ENCODE data around the gene BAZ2B.

GRCh38 chr2:159468257-159468656, 148.1 kb downstream of the BAZ2B start:
- TF ChIP-seq CTCF (conservative IDR thresholded peaks at IDR 0.05; ENCODE audit: low read depth, low read length) (no peak), EZH2 (IDR thresholded peaks at IDR 0.05; ENCODE audit: borderline replicate concordance, low read depth, low read length, poor library complexity, severe bottlenecking) (no peak)
